HG03280 (cell line): ENCODE data around the gene POT1.
A peak's percentile ranks its signal among the peaks of the same experiment; 100 is the strongest.
"Not testable (repeated sequence)": the region's sequence is repeated elsewhere in the genome, so short reads cannot be mapped to it uniquely, and the experiment has no call there.

ENCODE experiments used
- ATAC-seq: cut with Tn5 transposase; IDR thresholded peaks from one replicate; pipeline ENCODE4 v1.9.1; 2021; ENCODE audit warnings: mild to moderate bottlenecking, moderate library complexity; ENCODE audit not compliant: unreplicated experiment

The POT1 gene

GRCh38 chr7:124929467-124930172 lies at the start of gene POT1:
Gene POT1, minus strand, starts transcription at chr7:124929825. Its CDS starts 32,652 bp downstream, at chr7:124897173.
- peak; percentile 100 for ATAC-seq

GRCh38 chr7:124975131-124975530 lies 45.5 kb upstream of the POT1 start:
- not testable (repeated sequence) for ATAC-seq

- no peak for ATAC-seq
These were observed 35.9 kb upstream of the POT1 start for GRCh38 chr7:124965553-124965952.

- ATAC-seq, result no peak
These were observed 30.1 kb upstream of the POT1 start for GRCh38 chr7:124959676-124960075.

GRCh38 chr7:124957952-124958351 lies 28.3 kb upstream of the POT1 start:
- not testable (repeated sequence) for ATAC-seq

GRCh38 chr7:124956160-124956559 lies 26.5 kb upstream of the POT1 start:
- ATAC-seq, result no peak

GRCh38 chr7:124954790-124955189 lies 25.2 kb upstream of the POT1 start:
- no peak for ATAC-seq

GRCh38 chr7:124945680-124946079 lies 16.1 kb upstream of the POT1 start:
- ATAC-seq, result no peak

- ATAC-seq, result no peak
These were observed 13.8 kb upstream of the POT1 start for GRCh38 chr7:124943472-124943871.

GRCh38 chr7:124942399-124942798 lies 12.8 kb upstream of the POT1 start:
- ATAC-seq, result no peak

GRCh38 chr7:124940306-124940705 lies 10.7 kb upstream of the POT1 start:
- no peak for ATAC-seq

- ATAC-seq, result no peak
These were observed 8.5 kb upstream of the POT1 start for GRCh38 chr7:124938128-124938527.

- no peak for ATAC-seq
These were observed 7.5 kb upstream of the POT1 start for GRCh38 chr7:124937076-124937475.

GRCh38 chr7:124934841-124935240 lies 5.2 kb upstream of the POT1 start:
- no peak for ATAC-seq

GRCh38 chr7:124930655-124931597 lies 1.3 kb upstream of the POT1 start:
- ATAC-seq, result no peak

GRCh38 chr7:124930173-124930623 lies 573 bp upstream of the POT1 start:
- ATAC-seq, result no peak

- ATAC-seq, result no peak
These were observed 4.7 kb downstream of the POT1 start for GRCh38 chr7:124924906-124925305.

GRCh38 chr7:124922200-124922599 lies 7.4 kb downstream of the POT1 start:
- ATAC-seq, result no peak

- no peak for ATAC-seq
These were observed 9.8 kb downstream of the POT1 start for GRCh38 chr7:124919841-124920240.

GRCh38 chr7:124918662-124919061 lies 11.0 kb downstream of the POT1 start:
- ATAC-seq, result no peak

GRCh38 chr7:124915242-124915641 lies 14.4 kb downstream of the POT1 start:
- peak; percentile 50 for ATAC-seq

GRCh38 chr7:124914298-124914697 lies 15.3 kb downstream of the POT1 start:
- peak; percentile 71 for ATAC-seq
